Astrocyte of the spinal cord (primary cell): ENCODE data around the gene CHN2.
"Not testable (repeated sequence)": the region's sequence is repeated elsewhere in the genome, so short reads cannot be mapped to it uniquely, and the experiment has no call there.

Experiments
- DNase-seq: peaks from one replicate; pipeline ENCODE4 v3.0.0; 2011; ENCODE audit warnings: low read depth, low spot score
- H3K4me3 ChIP-seq: 2 replicates; pipeline ENCODE4 v1.5.1; 2011; ENCODE audit warnings: low read depth, mild to moderate bottlenecking, low read length, moderate library complexity
- in situ Hi-C: cut with HindIII; loops from 2 replicates; pipeline ENCODE4 v1.10.0; 2017; ENCODE audit warnings: low sequenced_read_pairs
- TF ChIP-seq, protein P1 (sequence below): IDR thresholded peaks from 2 replicates; pipeline ENCODE4 v1.5.1; 2012; ENCODE audit warnings: low read depth, mild to moderate bottlenecking, low read length, inconsistent platforms

Gene CHN2

DNA sequence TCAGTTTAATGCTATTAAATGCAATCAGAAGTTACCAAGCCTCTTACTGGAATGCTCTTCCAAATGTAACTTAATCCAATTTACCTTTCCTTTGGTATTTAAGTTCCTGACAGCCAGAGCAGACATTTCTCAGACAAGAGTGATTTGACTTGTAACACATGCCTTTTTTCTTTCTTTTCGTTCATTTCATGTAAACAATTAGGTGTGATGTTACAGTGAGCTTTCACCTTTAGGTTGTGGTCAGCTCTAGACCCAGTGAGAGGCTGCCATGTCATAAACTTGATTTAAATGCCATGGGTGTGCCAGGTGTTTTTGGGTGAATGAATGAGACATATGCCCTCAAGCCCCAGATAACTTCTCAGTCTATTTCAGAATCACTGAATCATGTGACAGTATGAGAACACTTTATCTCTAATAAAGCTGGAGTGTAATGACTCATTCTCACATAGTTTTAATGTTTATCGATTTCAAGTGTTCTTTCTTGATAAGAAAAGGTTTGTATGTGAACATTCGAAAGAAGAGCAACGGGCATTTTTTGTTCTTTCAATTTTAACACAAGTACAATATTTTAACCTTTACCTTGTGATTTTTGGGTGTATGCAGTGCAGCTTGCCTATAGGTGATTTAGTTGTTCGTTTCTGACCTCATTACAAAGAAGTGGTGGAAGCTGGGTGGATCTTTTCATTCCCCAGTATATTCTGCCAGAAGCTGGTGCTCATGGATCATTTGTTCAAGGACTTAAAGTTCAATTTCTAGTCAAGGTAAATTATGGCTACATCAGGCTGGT lies 61.5 kb downstream of the CHN2 start:
- in situ Hi-C loops: no loop called here
- TF ChIP-seq, protein P1, sequence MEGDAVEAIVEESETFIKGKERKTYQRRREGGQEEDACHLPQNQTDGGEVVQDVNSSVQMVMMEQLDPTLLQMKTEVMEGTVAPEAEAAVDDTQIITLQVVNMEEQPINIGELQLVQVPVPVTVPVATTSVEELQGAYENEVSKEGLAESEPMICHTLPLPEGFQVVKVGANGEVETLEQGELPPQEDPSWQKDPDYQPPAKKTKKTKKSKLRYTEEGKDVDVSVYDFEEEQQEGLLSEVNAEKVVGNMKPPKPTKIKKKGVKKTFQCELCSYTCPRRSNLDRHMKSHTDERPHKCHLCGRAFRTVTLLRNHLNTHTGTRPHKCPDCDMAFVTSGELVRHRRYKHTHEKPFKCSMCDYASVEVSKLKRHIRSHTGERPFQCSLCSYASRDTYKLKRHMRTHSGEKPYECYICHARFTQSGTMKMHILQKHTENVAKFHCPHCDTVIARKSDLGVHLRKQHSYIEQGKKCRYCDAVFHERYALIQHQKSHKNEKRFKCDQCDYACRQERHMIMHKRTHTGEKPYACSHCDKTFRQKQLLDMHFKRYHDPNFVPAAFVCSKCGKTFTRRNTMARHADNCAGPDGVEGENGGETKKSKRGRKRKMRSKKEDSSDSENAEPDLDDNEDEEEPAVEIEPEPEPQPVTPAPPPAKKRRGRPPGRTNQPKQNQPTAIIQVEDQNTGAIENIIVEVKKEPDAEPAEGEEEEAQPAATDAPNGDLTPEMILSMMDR: no peak
- DNase-seq: no peak
- H3K4me3 ChIP-seq: no peak overlapping the region

DNA sequence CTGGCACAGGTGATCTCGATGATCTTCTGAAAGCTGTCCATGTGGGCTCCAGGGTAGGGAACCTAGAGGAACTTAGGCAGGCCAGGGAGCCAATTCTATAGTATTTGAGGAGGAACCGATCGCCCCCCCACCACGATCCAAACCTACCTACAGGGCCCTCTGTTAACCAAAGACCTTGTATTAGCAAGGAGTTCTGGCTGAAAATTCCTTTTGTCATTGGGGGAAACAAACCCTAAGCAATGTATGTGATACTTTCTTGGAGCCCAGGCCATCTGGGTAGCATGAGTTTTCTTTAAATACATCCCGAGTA lies 62.1 kb downstream of the CHN2 start:
- in situ Hi-C loops: no loop called here
- no peak for DNase-seq
- TF ChIP-seq, protein P1: no peak
- no peak overlapping the region for H3K4me3 ChIP-seq

DNA sequence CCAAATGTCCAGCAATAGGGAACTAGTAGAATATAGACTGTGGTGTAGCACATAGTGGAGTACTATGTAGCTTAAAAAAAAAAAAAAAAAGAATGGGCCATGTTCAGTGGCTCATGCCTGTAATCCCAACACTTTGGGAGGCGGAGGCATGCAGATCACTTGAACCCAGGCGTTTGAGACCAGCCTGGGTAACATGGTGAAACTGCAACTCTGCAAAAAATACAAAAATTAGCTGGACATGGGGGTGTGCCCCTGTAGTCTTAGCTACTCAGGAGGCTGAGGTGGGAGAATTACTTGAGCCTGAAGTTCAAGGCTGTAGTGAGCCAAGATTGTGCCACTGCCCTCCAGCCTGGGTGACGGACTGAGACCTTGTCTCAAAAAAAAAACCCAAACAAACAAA lies 64.4 kb downstream of the CHN2 start:
- DNase-seq: no peak
- in situ Hi-C loops: no loop called here
- no peak overlapping the region for H3K4me3 ChIP-seq
- TF ChIP-seq, protein P1: no peak

DNA sequence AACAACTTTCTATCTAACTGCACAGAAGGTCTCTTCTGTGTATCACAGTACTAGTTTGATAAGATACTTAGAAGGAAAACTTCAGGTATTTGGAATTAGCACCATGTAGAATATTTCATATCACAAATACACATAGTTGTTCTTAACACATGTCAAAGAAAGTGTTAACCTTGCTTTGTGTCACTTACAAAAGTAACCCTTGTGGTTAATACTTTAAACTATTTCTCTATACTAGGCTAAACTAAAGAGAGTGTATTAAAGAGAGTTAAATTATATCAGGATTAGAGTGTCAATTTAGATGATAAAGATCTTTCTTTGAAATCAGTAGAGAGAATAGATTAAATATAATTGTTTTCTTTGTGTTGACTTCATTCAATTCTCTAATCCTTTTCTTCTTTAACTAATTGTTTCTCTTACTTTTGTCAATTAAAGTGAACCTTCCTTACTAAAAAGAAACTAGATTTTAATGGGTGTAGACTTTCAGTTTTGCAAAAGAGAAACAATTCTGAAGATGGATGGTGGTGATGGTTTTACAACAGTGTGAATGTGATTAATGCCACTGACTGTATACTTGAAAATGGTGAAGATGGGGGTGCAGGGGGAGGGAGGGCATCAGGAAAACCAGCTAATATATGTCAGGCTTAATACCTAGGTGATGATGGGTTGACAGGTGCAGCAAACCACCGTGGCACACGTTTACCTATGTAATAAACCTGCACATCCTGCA lies 67.8 kb downstream of the CHN2 start:
- H3K4me3 ChIP-seq: no peak overlapping the region
- no peak for DNase-seq
- in situ Hi-C loops: no loop called here
- TF ChIP-seq, protein P1: no peak

DNA sequence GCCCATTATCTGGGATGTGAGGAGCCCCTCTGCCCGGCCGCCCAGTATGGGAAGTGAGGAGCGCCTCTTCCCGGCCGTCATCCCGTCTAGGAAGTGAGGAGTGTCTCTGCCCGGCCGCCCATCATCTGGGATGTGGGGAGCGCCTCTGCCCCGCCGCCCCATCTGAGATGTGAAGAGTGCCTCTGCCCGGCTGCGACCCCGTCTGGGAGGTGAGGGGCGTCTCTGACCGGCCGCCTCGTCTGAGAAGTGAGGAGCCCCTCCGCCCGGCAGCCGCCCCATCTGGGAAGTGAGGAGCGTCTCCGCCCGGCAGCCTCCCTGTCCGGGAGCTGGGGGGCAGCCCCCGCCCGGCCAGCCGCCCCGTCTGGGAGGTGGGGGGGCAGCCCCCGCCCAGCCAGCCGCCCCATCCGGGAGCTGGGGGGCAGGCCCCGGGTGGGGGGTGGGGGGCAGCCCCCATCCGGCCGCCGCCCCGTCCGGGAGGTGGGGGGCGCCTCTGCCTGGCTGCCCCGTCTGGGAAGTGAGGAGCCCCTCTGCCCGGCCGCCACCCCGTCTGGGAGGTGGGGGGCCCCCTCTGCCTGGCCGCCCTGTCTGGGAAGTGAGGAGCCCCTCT lies 69.1 kb downstream of the CHN2 start:
- H3K4me3 ChIP-seq, DNase-seq, in situ Hi-C loops: not testable (repeated sequence)

DNA sequence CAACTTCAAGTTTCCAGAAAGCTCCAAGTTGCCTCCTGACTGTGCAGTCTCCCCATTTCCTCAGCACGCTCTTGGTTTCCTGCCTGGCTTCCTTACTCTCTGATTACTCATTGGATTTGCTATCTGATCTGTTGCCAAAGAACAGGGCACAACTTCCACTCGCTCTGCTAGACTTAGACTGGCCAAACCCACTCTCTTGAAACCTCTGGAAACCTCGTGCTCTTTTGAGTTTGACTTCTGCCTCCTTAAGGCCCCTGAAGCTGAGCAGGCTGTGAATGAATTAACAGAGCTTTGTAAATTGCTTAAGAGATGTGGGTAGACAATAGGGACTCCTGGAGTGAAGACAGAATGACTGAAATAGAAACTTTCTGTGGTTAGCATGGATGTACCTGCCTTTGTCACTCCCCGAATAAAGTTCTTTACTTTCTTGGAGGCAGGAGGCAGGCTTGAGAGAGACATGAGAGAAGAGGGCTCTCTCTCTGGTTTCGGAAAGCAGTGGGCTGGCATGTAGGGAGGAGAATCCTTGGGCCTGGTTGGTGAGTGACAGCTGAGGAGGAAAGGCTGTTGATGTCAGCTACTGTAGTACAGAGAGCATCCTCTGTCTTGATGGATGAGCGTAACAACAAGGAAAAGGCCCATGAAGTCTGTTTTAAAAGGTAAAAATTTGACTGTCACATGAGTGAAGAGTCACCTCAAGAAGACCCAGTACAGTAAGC lies 70.8 kb downstream of the CHN2 start:
- in situ Hi-C loops: no loop called here

More for the DNA sequence above, 70.8 kb downstream of the CHN2 start:
- no peak overlapping the region for H3K4me3 ChIP-seq
- peak; percentile 45 for DNase-seq
- TF ChIP-seq, protein P1: no peak
